Left lung (tissue), 10 donors: ENCODE measurements around the gene RAB9B. TPM values are rescaled to one million over a fixed set of nuclear protein-coding genes. Genes with fewer than 3 reads are reported as not detected.

ENCODE experiments used
- ATAC-seq: fragments of 200-7000 bp; cut with Tn5 transposase; one replicate; pipeline ENCODE4 v1.9.1; 2020; ENCODE audit warnings: moderate library complexity
- DNase-seq, 4 donors: peaks; one replicate each; pipeline ENCODE4 v3.0.0-alpha.2; 2013 to 2020
- H3K27ac ChIP-seq, 2 donors: fragments of 200-600 bp; sonication (generic) in 1 of 2; one replicate each; pipeline versions ENCODE4 v1.5.0 to v1.8.0; 2020 to 2021
- H3K27me3 ChIP-seq, 2 donors: fragments of 200-600 bp; sonication (generic) in 1 of 2; one replicate each; pipeline versions ENCODE4 v1.5.0 to v1.8.0; 2020 to 2021
- H3K36me3 ChIP-seq, 2 donors: fragments of 200-600 bp; sonication (generic) in 1 of 2; one replicate each; pipeline versions ENCODE4 v1.5.0 to v1.8.0; 2020 to 2021
- H3K4me1 ChIP-seq, 2 donors: fragments of 200-600 bp; one replicate each; pipeline ENCODE4 v1.8.0; 2021
- H3K4me3 ChIP-seq, 2 donors: fragments of 200-600 bp; sonication (generic) in 1 of 2; one replicate each; pipeline versions ENCODE4 v1.5.0 to v1.8.0; 2020 to 2021; ENCODE audit warnings: mild to moderate bottlenecking in 1 of 2
- H3K9me3 ChIP-seq, 2 donors: fragments of 200-600 bp; sonication (generic) in 1 of 2; one replicate each; pipeline versions ENCODE4 v1.5.0 to v1.8.0; 2020 to 2021
- CTCF ChIP-seq, 2 donors: fragments of 200-600 bp; sonication (generic) in 1 of 2; IDR thresholded peaks; one replicate each; pipeline versions ENCODE4 v1.5.0 to v1.8.0; 2021; ENCODE audit warnings: antibody characterized with exemption in 2 of 2
- intact Hi-C, 2 donors: fragments of 100-400 bp; cut with DNase I; formaldehyde crosslinking; loops; one replicate each; pipeline versions ENCODE4 v1.11.2 to v1.14.2; 2022
- polyA plus RNA-seq, 6 donors: library from polyadenylated mRNA; unstranded; fragments of 120-200 nt; gene quantifications; one replicate each; pipeline ENCODE4 v1.2.1, GENCODE V29; 2013; ENCODE audit not compliant: insufficient read length in 6 of 6
- total RNA-seq, 2 donors: library from RNA; stranded (reverse); fragmentation: NEBNext Ultra II Directional; extraction: Animal tissue kit (Norgen Biotek cat#: 25700); gene quantifications; one replicate each; pipeline ENCODE4 v1.2.1, GENCODE V29; 2021
- donor health status: DM: no; HTN: yes; CAD: no.
- donor health status: DM: no; HTN: no; CAD: no.

The RAB9B gene
- total and polyA plus RNA-seq, 8 donors = 0.93 to 3.4 (median 2.9) TPM

GRCh38 chrX:103864886-103865534 lies 33.0 kb upstream of the RAB9B start:
- DNase-seq (no peak), ATAC-seq (no peak)
- no peaks in the 10 kb centered on the region for H3K36me3 ChIP-seq
- intact Hi-C loops = no loop called here
- H3K4me1 ChIP-seq = no peaks in the 10 kb centered on the region
- H3K27me3 ChIP-seq = no peaks in the 10 kb centered on the region
- H3K9me3 ChIP-seq = no peaks in the 10 kb centered on the region
- H3K27ac ChIP-seq = no peak overlapping the region
- no peak for TF ChIP-seq CTCF (IDR thresholded peaks at IDR 0.05)
- no peak overlapping the region for H3K4me3 ChIP-seq

- ATAC-seq = no peak
- intact Hi-C loops = no loop called here
- H3K36me3 ChIP-seq = no peaks in the 10 kb centered on the region
- H3K4me3 ChIP-seq = no peak overlapping the region
- H3K27ac ChIP-seq = no peak overlapping the region
- H3K27me3 ChIP-seq = no peaks in the 10 kb centered on the region
- no peak for TF ChIP-seq CTCF (IDR thresholded peaks at IDR 0.05)
- no peaks in the 10 kb centered on the region for H3K4me1 ChIP-seq
- no peak for DNase-seq
- no peaks in the 10 kb centered on the region for H3K9me3 ChIP-seq
These were observed 32.1 kb upstream of the RAB9B start for GRCh38 chrX:103864149-103864548.

DNA sequence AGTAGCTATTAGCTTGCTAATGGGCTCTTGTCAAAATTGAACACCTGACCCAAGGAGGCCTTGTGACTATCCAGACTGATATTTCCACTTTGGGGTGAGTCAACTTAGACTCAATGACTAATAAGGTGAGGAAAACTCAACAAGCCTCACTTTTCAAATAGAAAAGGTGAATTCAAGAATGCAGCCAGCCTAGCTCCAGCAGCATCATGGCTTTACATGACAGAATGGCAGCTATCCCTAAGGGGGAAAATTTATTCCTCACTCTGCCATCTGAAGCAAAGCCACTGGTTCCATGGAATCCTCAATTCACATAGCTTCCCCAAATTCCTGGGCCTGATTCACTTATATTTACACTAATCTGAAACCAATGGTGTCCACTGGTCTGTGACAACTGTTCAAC lies 29.1 kb upstream of the RAB9B start:
- no peak overlapping the region for H3K4me3 ChIP-seq
- no peaks in the 10 kb centered on the region for H3K4me1 ChIP-seq
- ATAC-seq (no peak), DNase-seq (no peak)
- peaks cover 0 to under 1% of the 10 kb centered on the region in 2 donors for H3K27me3 ChIP-seq
- no peak overlapping the region for H3K27ac ChIP-seq
- H3K9me3 ChIP-seq = no peaks in the 10 kb centered on the region
- no peak for TF ChIP-seq CTCF (IDR thresholded peaks at IDR 0.05)
- intact Hi-C loops = no loop called here
- no peaks in the 10 kb centered on the region for H3K36me3 ChIP-seq

GRCh38 chrX:103849558-103849957 lies 17.5 kb upstream of the RAB9B start:
- no peak overlapping the region for H3K27ac ChIP-seq
- no peak overlapping the region for H3K4me3 ChIP-seq
- H3K9me3 ChIP-seq = no peaks in the 10 kb centered on the region
- no peak for DNase-seq
- no peak for ATAC-seq
- no peaks in the 10 kb centered on the region for H3K4me1 ChIP-seq
- TF ChIP-seq CTCF (IDR thresholded peaks at IDR 0.05) = no peak
- intact Hi-C loops = no loop called here
- no peaks in the 10 kb centered on the region for H3K36me3 ChIP-seq
- peaks cover 0 to 9% of the 10 kb centered on the region in 2 donors for H3K27me3 ChIP-seq

- DNase-seq (no peak), ATAC-seq (no peak)
- TF ChIP-seq CTCF (IDR thresholded peaks at IDR 0.05) = no peak
- Histone ChIP-seq H3K36me3 (no peaks in the 10 kb centered on the region), H3K4me3 (no peak overlapping the region), H3K9me3 (no peaks in the 10 kb centered on the region), H3K27me3 (peaks cover 0 to 9% of the 10 kb centered on the region in 2 donors), H3K27ac (no peak overlapping the region), H3K4me1 (no peaks in the 10 kb centered on the region)
- intact Hi-C loops = no loop called here
These were observed 15.3 kb upstream of the RAB9B start for GRCh38 chrX:103847174-103847870.
